HG03095 (cell line): ENCODE results near the gene GPHN.

Experiments used
- ATAC-seq: cut with Tn5 transposase; IDR thresholded peaks from one replicate; pipeline ENCODE4 v1.9.1; 2021; ENCODE audit warnings: moderate library complexity; ENCODE audit not compliant: unreplicated experiment

GPHN gene

DNA sequence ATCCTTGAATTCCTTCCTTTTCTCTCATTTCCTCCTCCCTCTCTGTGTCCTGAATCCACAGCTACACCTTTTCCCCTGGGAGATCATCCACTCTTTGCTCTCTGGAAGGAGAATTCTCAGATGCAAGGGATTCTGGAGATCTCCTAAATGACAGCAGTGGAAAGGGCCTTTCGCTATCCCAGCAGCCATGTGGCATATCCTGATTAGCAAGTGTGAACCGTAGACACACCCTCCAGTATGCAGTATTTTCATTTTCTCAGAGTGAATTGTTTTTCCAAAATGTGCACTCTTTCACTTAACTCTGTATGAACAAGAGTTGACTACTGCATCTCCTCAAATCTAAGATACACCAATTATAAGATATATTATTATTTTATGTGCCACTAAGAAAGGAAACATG is 687.3 kb downstream of the GPHN start:
- ATAC-seq = no peak

DNA sequence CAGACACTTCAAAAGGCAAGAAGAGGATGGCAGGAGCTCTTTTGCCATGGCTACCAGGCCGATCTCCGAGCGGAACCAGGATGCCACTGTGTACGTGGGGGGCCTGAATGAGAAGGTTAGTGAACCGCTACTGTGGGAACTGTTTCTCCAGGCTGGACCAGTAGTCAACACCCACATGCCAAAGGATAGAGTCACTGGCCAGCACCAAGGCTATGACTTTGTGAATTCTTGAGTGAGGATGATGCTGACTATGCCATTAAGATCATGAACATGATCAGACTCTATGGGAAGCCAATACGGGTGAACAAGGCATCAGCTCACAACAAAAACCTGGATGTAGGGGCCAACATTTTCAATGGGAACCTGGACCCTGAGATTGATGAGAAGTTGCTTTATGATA is 691.1 kb downstream of the GPHN start:
- ATAC-seq = no peak

DNA sequence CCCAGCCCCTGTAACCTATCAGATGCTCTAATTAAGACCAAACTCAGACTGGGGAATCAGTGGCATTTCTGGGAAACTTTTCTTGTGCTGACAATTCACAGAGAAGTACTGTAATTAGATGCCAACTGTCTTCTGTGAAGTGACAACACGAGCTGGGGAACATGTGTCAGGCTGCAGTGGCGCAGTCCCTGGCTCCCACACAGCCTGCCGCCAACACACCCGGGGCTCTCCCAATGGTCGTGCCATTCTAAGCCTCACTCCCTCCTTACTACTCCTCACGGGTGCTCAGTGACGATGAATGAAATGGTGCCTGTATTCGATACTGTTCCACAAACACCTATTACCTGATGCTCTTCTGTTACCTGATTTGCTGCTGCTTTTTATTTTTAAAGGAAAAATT is 699.9 kb downstream of the GPHN start:
- no peak for ATAC-seq

DNA sequence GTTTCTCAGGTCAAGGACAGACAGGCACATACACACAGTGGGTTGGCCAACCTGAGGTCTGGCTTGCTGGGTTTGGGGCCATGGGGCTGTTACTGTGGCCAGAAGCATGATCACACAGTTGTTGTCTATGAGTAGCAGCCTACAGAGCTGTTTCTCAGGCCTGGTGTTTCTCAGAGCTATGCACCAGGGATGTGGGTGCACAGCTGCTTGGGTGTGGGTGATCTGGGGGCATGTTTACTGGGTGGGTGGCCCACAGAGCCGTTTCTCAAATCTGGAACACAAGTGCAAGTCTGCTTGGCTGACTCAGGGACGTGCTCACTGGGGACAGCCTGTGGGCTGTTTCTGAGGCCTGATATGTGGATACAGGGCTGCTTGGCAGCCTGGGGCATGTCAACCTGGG is 710.2 kb downstream of the GPHN start:
- ATAC-seq = no peak

DNA sequence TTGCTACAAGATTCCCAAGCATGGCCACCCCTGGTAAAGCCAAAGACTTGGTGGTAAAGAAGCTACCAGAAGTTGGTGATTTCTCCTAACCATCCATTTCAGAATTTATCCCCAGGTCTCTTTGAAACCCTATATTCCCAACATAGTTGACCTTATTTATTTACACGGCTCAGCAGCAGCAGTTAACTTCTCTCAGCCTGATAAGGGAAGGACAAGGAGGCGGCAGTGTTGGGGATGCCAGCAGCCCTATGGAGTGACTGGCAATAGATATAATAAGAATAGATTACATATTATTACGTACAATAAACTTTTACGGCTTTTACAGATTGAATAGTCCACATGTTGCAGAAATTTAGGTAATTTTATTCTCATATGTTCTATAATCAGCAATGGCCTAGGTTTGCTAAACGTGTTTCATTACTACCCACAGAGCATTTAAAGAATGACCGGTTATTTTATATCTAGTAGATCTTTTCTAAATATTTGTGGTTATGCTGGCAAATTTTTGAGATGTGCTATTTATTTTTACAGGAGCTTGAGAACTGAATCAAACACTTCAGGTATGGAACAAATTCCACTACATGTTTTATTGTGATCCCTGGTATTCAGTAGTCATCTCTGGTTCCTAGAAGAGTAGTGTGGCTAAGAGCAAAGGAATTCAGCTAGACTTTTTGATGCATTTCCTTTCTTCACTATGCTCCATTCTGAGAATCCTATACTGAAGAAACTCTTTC is 713.5 kb downstream of the GPHN start:
- ATAC-seq = no peak

DNA sequence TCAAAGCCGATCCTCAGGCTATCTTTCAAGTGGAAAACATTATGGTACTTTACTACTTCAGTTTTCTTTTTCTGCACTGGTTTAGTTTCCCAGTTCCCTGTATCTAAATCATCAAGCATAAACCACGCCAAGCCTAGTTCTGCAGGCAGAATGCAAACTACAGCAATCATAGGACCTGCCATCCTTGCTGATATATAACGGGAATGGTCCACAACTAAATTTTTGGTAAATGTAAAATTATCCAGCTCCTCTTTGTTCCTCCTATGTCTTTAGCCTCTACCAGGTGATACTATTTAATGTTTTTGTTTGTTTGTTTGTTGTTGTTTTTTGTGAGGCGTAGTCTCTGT is 714.0 kb downstream of the GPHN start:
- ATAC-seq = no peak

DNA sequence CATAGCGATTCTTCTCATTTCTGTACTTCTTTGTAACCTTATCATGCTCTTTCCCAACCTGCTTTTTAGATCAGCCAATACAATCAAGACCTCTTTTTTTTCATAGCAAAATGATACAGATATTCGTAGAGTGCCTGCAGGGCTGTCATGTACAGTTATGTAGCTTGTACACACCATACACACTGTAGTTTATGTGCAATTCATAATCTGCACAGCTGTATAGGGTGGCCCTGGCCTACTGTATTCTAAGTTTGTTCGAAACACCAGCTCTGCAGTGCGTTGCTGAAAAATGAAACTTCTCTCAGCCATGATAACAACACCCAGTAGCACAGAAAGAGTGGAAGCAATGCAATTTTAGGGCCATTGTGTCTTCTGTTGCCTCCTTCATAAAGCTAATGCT is 717.6 kb downstream of the GPHN start:
- ATAC-seq = no peak

DNA sequence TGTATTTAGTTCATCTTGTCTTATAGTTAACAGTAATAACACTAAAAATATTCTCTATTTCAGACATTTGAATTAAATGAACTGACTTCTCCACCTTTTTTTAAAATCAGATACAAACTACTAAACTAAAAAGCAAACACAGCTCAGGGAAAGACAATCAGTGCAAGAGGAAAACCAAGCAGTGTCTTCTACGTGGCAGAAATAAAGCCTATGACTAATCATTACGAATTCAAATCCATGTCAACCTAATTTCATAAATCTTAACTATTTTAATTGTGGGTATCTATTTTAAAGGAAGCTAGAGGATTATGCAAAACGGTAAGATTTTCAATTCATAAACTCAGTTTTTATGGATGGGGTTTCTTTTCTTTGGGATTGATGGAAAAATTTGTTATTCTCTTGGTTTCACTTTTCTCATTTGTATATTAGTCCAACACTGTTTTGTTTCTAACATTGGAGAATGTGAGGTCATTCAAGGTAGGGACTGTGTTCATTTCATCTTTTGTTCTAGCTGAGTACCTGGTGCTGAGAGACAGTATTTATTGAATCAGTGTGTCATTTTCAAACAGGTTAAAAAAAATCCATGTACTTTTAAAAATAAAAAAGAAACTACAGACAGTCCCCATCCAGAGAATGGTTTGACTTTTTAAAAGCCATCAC is 720.5 kb downstream of the GPHN start:
- no peak for ATAC-seq
